SU-DHL-6 (cell line): ENCODE measurements around the gene PPFIBP1.

Experiments
- CTCF ChIP-seq: fragments of 200-600 bp; sonication (generic); IDR thresholded peaks from one replicate; pipeline ENCODE4 v1.5.1; 2017; ENCODE audit warnings: antibody characterized with exemption, mild to moderate bottlenecking, low read length, moderate library complexity; ENCODE audit not compliant: insufficient read depth, poor library complexity, severe bottlenecking
- EZH2phosphoT487 ChIP-seq: fragments of 200-600 bp; sonication (generic), shearing (Covaris generic); conservative IDR thresholded peaks from 2 replicates; pipeline ENCODE4 v1.6.1; 2018; ENCODE audit warnings: mild to moderate bottlenecking, antibody characterized with exemption, low read length, moderate library complexity, mixed read lengths

GRCh38 chr12:27614386-27614785, 90.4 kb downstream of the PPFIBP1 start:
- TF ChIP-seq CTCF (no peak), EZH2phosphoT487 (no peak)
